ENCODE data around the gene CADPS.

DNA sequence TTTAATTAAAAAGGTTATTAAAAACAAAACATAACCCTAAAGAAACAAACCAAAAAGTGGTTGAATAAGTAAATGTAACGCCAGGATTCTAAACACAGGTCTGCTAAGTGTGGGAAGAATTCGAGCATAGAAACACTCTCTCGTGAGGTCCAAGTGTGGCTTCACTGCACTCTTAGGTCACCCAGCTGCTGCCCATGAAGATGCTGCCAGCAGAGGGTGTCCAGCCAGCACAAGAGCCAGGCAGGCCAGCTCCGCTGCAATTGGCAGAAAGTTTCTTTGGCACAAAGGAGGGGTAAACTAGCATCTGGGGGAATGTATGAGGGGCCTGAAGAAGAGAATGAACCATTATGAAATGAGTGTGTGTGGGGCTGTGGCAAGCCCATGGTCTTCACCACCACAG is 286.1 kb downstream of the CADPS start:
- TF ChIP-seq ZFP3 (CRISPR knock-in tag; IDR thresholded peaks at IDR 0.05) = no peak
- TF ChIP-seq, protein P1, sequence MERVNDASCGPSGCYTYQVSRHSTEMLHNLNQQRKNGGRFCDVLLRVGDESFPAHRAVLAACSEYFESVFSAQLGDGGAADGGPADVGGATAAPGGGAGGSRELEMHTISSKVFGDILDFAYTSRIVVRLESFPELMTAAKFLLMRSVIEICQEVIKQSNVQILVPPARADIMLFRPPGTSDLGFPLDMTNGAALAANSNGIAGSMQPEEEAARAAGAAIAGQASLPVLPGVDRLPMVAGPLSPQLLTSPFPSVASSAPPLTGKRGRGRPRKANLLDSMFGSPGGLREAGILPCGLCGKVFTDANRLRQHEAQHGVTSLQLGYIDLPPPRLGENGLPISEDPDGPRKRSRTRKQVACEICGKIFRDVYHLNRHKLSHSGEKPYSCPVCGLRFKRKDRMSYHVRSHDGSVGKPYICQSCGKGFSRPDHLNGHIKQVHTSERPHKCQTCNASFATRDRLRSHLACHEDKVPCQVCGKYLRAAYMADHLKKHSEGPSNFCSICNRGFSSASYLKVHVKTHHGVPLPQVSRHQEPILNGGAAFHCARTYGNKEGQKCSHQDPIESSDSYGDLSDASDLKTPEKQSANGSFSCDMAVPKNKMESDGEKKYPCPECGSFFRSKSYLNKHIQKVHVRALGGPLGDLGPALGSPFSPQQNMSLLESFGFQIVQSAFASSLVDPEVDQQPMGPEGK (CRISPR knock-in tag; IDR thresholded peaks at IDR 0.05; ENCODE audit: borderline replicate concordance) = no peak
- TF ChIP-seq ARNTL (CRISPR knock-in tag; IDR thresholded peaks at IDR 0.05; ENCODE audit: borderline replicate concordance, low read depth) = no peak
- TF ChIP-seq ZNF70 (CRISPR knock-in tag; IDR thresholded peaks at IDR 0.05) = no peak
- no peak for TF ChIP-seq ZFP30 (CRISPR knock-in tag; IDR thresholded peaks at IDR 0.05)
- no peak for TF ChIP-seq ESRRG (CRISPR knock-in tag; IDR thresholded peaks at IDR 0.05)
- TF ChIP-seq PPARA (CRISPR knock-in tag; IDR thresholded peaks at IDR 0.05; ENCODE audit: borderline replicate concordance) = no peak
- TF ChIP-seq BACH2 (CRISPR knock-in tag; IDR thresholded peaks at IDR 0.05; ENCODE audit: borderline replicate concordance) = no peak
- no peak for TF ChIP-seq CSDC2 (CRISPR knock-in tag; IDR thresholded peaks at IDR 0.05)
